OCI-LY7 (cell line): Measurements from ENCODE around the gene CHN1. TPM values are rescaled to one million over a fixed set of nuclear protein-coding genes. Genes with fewer than 3 reads are reported as not detected.

ENCODE experiments used
- BruUV-seq: library from RNA; stranded (reverse); fragments of 400-500 nt; replicated peaks from 2 replicates; lab custom pipeline; 2021; lab: Mats Ljungman, UMichigan
- CTCF ChIA-PET: fragments of 300-600 bp; sonication (Branson Sonifier 250); formaldehyde crosslinking; loops from one replicate; lab custom pipeline; 2022; ENCODE audit warnings: antibody characterized with exemption; ENCODE audit not compliant: unreplicated experiment; lab: Charles Lee
- POLR2A ChIA-PET: fragments of 300-600 bp; sonication (Branson Sonifier 250); formaldehyde crosslinking; loops from one replicate; lab custom pipeline; 2022; ENCODE audit warnings: antibody characterized with exemption; lab: Charles Lee
- DNase-seq: peaks from one replicate; pipeline ENCODE4 v3.0.0-alpha.2; 2015; ENCODE audit warnings: low spot score
- H2AFZ ChIP-seq: fragments of 200-600 bp; sonication (generic), shearing (Covaris generic); 2 replicates; pipeline ENCODE4 v1.6.1; 2014; ENCODE audit warnings: mild to moderate bottlenecking, antibody characterized with exemption, low read length, moderate library complexity
- H3K27ac ChIP-seq: fragments of 200-600 bp; sonication (generic); 2 replicates; pipeline ENCODE4 v1.5.1; 2014; ENCODE audit warnings: mixed run types, low read depth, mild to moderate bottlenecking, moderate library complexity, low read length, inconsistent platforms; ENCODE audit not compliant: poor library complexity, severe bottlenecking
- H3K36me3 ChIP-seq: fragments of 200-600 bp; sonication (generic); 2 replicates; pipeline ENCODE4 v1.6.1; 2014; ENCODE audit warnings: mild to moderate bottlenecking, antibody characterized with exemption, low read length, moderate library complexity, mixed read lengths; ENCODE audit not compliant: insufficient read depth
- H3K4me1 ChIP-seq: fragments of 200-600 bp; sonication (generic); 2 replicates; pipeline ENCODE4 v1.5.1; 2014; ENCODE audit warnings: mild to moderate bottlenecking, low read length; ENCODE audit not compliant: insufficient read depth, poor library complexity, severe bottlenecking
- H3K4me2 ChIP-seq: fragments of 200-600 bp; sonication (generic); 2 replicates; pipeline ENCODE4 v1.6.1; 2014; ENCODE audit warnings: mild to moderate bottlenecking, low read length
- H3K4me3 ChIP-seq: fragments of 200-600 bp; sonication (generic); 2 replicates; pipeline ENCODE4 v1.5.1; 2014; ENCODE audit warnings: mild to moderate bottlenecking, low read depth, low read length; ENCODE audit not compliant: poor library complexity, severe bottlenecking
- H3K79me2 ChIP-seq: fragments of 200-600 bp; sonication (generic); 2 replicates; pipeline ENCODE4 v1.6.1; 2016; ENCODE audit warnings: low read depth, mild to moderate bottlenecking, low read length, moderate library complexity, mixed read lengths; ENCODE audit not compliant: insufficient read depth
- H3K9me2 ChIP-seq: fragments of 200-600 bp; sonication (generic); 2 replicates; pipeline ENCODE4 v1.6.1; 2016; ENCODE audit warnings: mild to moderate bottlenecking, low read length, mixed read lengths; ENCODE audit not compliant: insufficient read depth
- H3K9me3 ChIP-seq: fragments of 200-600 bp; sonication (generic); 2 replicates; pipeline ENCODE4 v1.6.1; 2014; ENCODE audit warnings: mild to moderate bottlenecking, mixed run types, low read length, mixed read lengths
- H4K20me1 ChIP-seq: fragments of 200-600 bp; sonication (generic); 2 replicates; pipeline ENCODE4 v1.6.1; 2014; ENCODE audit warnings: mild to moderate bottlenecking, antibody characterized with exemption, low read length, moderate library complexity, mixed read lengths; ENCODE audit not compliant: insufficient read depth
- EZH2phosphoT487 ChIP-seq: fragments of 200-600 bp; sonication (generic); IDR thresholded peaks from 2 replicates; pipeline ENCODE4 v1.6.1; 2018; ENCODE audit warnings: low read depth, borderline replicate concordance, mild to moderate bottlenecking, mixed run types, antibody characterized with exemption, low read length, moderate library complexity, mixed read lengths
- intact Hi-C: fragments of 100-400 bp; cut with micrococcal nuclease; formaldehyde crosslinking; loops from one replicate; pipeline ENCODE4 v1.10.0; 2022; ENCODE audit not compliant: unreplicated experiment
- total RNA-seq, 2 experiments: library from RNA; depleted of rRNA in 1 of 2; stranded (reverse); fragments of >200 nt in 1 of 2; shearing (Covaris generic) in 1 of 2; gene quantifications; 2 replicates each; pipeline ENCODE4 v1.2.3, GENCODE V29; 2014 to 2022
- TF ChIP-seq, protein P1 (sequence below): fragments of 200-600 bp; sonication (generic); conservative IDR thresholded peaks from 2 replicates; pipeline ENCODE4 v1.5.1; 2014; ENCODE audit warnings: mild to moderate bottlenecking, antibody characterized with exemption, low read length, moderate library complexity, mixed read lengths

The CHN1 gene
- total RNA-seq, 2 experiments from 2014 or later = 0.44 TPM; not detected in 1

DNA sequence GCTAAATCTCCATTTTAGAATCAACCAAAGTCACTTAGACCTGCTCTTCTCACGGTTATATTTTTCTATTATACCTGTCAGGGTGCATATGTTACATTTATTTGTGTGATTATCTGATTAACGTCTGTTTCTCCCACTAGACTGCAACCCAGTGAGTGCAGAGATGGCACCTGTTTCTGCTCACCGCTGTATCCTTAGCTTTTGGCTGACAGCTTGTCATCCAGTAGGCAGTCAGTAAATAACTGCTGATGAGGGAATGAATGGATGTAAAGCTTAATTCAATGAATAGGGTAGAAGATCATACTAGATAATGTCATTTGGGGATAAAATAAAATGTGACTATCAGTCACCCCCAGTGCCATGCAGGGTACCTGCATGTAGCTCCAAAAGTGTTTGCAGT lies 234.0 kb downstream of the CHN1 start:
- ChIA-PET POLR2A (interaction anchor here (0.9 kb wide), 1 partner anchor 19 kb away, joined by 3 read pairs; no protein-coding TSS in a partner anchor), CTCF (interaction anchor here (1.2 kb wide), 1 partner anchor 22 kb away, joined by 3 read pairs; no protein-coding TSS in a partner anchor)
- Histone ChIP-seq H3K36me3 (no peaks in the 10 kb centered on the region), H3K9me2 (no peaks in the 10 kb centered on the region; the same call in 1 of the 2 replicates), H3K4me3 (no peak overlapping the region), H3K4me2 (no peak overlapping the region), H3K9me3 (no peaks in the 10 kb centered on the region), H3K79me2 (no peaks in the 10 kb centered on the region), H4K20me1 (no peaks in the 10 kb centered on the region), H3K4me1 (no peaks in the 10 kb centered on the region), H2AFZ (no peak overlapping the region), H3K27ac (no peak overlapping the region)
- no TSS peak for BruUV-seq
- DNase-seq = no peak
- intact Hi-C loops = loop anchor here (10.0 kb wide), 1 partner anchor 234 kb away; the partner anchor contains the start of gene CHN1
- TF ChIP-seq, protein P1, sequence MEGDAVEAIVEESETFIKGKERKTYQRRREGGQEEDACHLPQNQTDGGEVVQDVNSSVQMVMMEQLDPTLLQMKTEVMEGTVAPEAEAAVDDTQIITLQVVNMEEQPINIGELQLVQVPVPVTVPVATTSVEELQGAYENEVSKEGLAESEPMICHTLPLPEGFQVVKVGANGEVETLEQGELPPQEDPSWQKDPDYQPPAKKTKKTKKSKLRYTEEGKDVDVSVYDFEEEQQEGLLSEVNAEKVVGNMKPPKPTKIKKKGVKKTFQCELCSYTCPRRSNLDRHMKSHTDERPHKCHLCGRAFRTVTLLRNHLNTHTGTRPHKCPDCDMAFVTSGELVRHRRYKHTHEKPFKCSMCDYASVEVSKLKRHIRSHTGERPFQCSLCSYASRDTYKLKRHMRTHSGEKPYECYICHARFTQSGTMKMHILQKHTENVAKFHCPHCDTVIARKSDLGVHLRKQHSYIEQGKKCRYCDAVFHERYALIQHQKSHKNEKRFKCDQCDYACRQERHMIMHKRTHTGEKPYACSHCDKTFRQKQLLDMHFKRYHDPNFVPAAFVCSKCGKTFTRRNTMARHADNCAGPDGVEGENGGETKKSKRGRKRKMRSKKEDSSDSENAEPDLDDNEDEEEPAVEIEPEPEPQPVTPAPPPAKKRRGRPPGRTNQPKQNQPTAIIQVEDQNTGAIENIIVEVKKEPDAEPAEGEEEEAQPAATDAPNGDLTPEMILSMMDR = no peak
- no peak for TF ChIP-seq EZH2phosphoT487

GRCh38 chr2:174768557-174768956 lies 236.6 kb downstream of the CHN1 start:
- no peaks in the 10 kb centered on the region for H3K36me3 ChIP-seq
- no peak for DNase-seq
- no peaks in the 10 kb centered on the region for H3K4me1 ChIP-seq
- no peak overlapping the region for H3K4me3 ChIP-seq
- H3K4me2 ChIP-seq = no peak overlapping the region
- no peaks in the 10 kb centered on the region for H4K20me1 ChIP-seq
- ChIA-PET CTCF (no interaction called here), POLR2A (no interaction called here)
- TF ChIP-seq, protein P1 = no peak
- no peak for TF ChIP-seq EZH2phosphoT487
- H3K79me2 ChIP-seq = no peaks in the 10 kb centered on the region
- no peak overlapping the region for H2AFZ ChIP-seq
- intact Hi-C loops = no loop called here
- H3K27ac ChIP-seq = no peak overlapping the region
- no TSS peak for BruUV-seq
- H3K9me3 ChIP-seq = no peaks in the 10 kb centered on the region
- H3K9me2 ChIP-seq = no peaks in the 10 kb centered on the region; the same call in 1 of the 2 replicates

GRCh38 chr2:174766271-174766670 lies 238.9 kb downstream of the CHN1 start:
- Histone ChIP-seq H3K4me2 (no peak overlapping the region), H3K9me2 (no peaks in the 10 kb centered on the region), H4K20me1 (no peaks in the 10 kb centered on the region), H3K9me3 (no peaks in the 10 kb centered on the region), H3K36me3 (no peaks in the 10 kb centered on the region), H3K4me3 (no peak overlapping the region), H3K27ac (no peak overlapping the region), H3K4me1 (no peaks in the 10 kb centered on the region), H2AFZ (no peak overlapping the region), H3K79me2 (no peaks in the 10 kb centered on the region)
- ChIA-PET CTCF (no interaction called here), POLR2A (no interaction called here)
- intact Hi-C loops = no loop called here
- BruUV-seq = no TSS peak
- DNase-seq = no peak
- no peak for TF ChIP-seq EZH2phosphoT487
- TF ChIP-seq, protein P1 = no peak
